ENCODE data around the gene GPX3.

- no peak for TF ChIP-seq EP300 (IDR thresholded peaks at IDR 0.05; ENCODE audit: low read length)
- no peak for TF ChIP-seq SRSF9 (IDR thresholded peaks at IDR 0.05; ENCODE audit: borderline replicate concordance, low read depth, low read length)
- TF ChIP-seq SAFB (IDR thresholded peaks at IDR 0.05; ENCODE audit: borderline replicate concordance, low read depth, low read length), result no peak
- TF ChIP-seq ZNF124 (CRISPR knock-in tag; IDR thresholded peaks at IDR 0.05), result no peak
These were observed 5.7 kb downstream of the GPX3 start for GRCh38 chr5:151026088-151026487.

Measured in K562 (cell line).